AG09309 (cell line): ENCODE measurements around the gene PLEKHM3.

Source experiments
- DNase-seq: peaks from one replicate; pipeline ENCODE4 v3.0.0-alpha.2; 2010; ENCODE audit warnings: low read depth
- H3K4me3 ChIP-seq: 2 replicates; pipeline ENCODE4 v1.5.1; 2011; ENCODE audit warnings: mild to moderate bottlenecking, low read depth, low read length, moderate library complexity; ENCODE audit not compliant: control insufficient read depth
- TF ChIP-seq, protein P1 (sequence below): IDR thresholded peaks from 2 replicates; pipeline ENCODE4 v1.5.1; 2011; ENCODE audit warnings: mild to moderate bottlenecking, low read depth, low read length, inconsistent platforms; ENCODE audit not compliant: insufficient read depth, control insufficient read depth; ENCODE audit errors: missing control alignments

The PLEKHM3 gene

DNA sequence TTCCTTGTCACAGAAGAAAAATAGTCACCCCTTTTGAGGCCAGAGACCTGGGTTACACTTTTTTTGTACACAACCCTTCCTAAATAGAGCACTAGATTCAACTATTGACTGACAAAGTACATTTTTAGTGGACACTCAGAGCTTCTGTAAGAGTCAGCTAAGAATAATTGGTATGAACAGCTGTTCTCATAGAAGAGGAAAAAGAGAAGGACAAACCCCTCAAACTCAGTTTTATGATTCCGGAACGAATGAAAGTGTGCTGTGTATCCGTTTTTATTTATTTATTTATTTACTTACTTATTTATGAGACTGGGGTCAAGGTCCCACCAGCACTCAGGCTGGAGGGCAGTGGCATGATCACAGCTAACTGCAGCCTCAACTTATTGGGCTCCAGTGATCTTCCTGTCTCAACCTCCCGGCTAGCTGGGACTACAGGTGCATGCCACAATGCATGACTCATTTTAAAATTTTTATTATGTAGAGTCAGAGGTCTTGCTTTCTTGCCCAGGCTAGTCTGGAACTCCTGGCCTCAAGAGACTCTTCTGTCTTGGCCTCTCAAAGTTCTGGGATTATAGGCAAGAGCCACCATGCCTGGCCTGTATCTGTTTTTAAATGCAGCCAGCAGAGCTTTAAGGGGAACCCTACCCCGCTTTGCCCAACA, 219.6 kb downstream of the PLEKHM3 start:
- TF ChIP-seq, protein P1, sequence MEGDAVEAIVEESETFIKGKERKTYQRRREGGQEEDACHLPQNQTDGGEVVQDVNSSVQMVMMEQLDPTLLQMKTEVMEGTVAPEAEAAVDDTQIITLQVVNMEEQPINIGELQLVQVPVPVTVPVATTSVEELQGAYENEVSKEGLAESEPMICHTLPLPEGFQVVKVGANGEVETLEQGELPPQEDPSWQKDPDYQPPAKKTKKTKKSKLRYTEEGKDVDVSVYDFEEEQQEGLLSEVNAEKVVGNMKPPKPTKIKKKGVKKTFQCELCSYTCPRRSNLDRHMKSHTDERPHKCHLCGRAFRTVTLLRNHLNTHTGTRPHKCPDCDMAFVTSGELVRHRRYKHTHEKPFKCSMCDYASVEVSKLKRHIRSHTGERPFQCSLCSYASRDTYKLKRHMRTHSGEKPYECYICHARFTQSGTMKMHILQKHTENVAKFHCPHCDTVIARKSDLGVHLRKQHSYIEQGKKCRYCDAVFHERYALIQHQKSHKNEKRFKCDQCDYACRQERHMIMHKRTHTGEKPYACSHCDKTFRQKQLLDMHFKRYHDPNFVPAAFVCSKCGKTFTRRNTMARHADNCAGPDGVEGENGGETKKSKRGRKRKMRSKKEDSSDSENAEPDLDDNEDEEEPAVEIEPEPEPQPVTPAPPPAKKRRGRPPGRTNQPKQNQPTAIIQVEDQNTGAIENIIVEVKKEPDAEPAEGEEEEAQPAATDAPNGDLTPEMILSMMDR, result no peak
- H3K4me3 ChIP-seq, result no peak overlapping the region
- no peak for DNase-seq

DNA sequence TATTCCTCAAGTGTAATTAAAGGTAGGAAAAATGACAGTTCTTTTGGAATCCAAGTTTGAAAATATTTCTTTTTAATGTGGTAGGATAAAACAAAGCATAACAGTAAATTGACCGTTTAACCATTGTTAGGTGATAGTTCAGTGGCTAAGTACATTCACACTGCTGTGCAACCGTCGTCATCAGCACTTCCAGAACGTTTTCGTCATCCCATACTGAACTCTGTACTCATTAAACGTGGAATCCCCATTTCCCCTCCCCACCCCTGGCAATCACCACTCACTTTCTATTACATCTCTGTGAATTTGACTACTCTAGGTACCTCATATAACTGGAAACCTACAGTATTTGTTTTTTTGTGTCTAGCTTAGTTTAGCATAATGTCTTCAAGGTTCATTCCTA, 222.7 kb downstream of the PLEKHM3 start:
- DNase-seq, result no peak
- TF ChIP-seq, protein P1, result no peak
- H3K4me3 ChIP-seq, result no peak overlapping the region

DNA sequence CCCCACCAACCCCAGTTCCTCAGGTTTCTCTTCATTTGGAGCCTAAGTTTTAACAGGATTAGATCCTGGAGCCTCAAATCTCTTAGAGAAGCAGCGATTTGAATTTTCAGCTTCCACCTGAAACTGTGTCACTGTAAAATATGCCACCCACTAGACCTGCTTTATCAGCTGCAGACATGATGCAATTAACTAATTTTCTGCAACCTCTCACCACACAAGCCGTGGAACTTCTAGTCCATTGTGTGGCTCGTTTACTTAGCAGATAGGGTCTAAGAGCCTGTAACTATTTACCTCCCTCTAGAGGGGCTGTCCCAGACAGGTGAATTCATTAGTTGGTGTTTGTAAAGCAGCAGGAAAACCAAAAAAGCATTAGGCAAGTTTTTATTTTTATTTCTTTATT, 224.1 kb downstream of the PLEKHM3 start:
- TF ChIP-seq, protein P1, result no peak
- H3K4me3 ChIP-seq, result no peak overlapping the region
- DNase-seq, result no peak

DNA sequence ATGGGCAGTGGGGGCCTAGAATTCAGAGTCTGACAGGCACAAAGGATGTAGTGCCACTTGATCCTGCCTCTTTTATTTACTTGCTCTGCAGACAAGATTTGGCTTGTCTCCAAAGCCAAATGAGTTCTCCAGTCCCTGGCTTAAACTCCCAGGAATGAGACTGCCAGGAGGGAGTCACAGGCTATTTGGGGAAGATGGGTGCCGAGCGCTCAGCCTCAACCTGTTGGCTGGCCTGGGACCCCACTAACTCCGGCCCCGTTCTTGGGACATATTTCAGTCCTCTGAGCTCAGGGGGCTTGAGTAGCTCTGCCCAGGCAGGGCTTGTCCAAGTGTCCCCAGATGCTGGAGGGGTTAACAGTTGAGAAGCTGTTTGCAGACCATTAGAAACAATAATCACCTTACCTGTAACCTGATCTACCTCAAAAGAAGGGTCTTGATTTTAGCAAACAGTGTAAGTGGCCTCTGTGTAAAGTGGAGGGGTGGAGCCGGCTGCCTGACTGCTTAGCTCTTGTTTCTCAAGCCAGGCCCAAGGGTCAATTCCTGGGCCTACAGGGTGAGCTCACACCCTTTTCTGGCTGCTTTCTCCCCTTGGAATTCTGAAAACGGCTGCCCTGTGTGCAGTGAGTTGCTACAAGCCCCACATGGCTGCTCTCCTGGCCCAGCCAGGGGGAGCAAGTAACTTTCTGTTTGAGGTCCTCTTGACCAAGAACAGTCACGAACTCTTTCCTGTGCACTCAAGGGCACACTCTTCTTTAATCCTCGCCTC, 228.6 kb downstream of the PLEKHM3 start:
- no peak overlapping the region for H3K4me3 ChIP-seq
- DNase-seq, result no peak
- TF ChIP-seq, protein P1, result no peak

DNA sequence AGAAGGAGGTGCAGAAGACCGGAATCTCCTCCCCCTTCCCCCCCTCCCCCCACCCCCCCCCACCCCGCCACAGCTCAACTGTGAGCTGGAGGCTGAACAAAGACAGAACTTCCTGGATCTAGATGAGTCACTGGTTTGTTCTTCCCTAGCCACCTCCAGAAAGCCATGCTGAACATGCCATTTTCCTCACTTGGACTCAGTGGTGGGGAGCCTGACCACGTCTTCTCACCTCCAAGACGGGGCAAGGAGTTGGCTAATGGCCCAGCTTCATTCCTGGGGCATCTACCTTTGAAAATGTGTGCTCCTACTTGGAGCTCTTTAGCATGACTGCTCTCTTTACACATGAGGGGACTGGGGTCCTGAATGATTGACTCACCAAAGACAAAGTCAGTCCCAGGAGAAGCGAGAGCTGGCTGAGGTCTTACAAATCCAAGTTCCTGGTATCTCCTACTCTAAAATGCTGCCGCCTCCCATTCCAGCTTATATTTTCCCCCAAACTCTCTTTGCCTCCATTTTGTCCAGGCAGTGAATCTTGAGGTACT, 233.0 kb downstream of the PLEKHM3 start:
- no peak overlapping the region for H3K4me3 ChIP-seq
- no peak for DNase-seq
- TF ChIP-seq, protein P1, result no peak

DNA sequence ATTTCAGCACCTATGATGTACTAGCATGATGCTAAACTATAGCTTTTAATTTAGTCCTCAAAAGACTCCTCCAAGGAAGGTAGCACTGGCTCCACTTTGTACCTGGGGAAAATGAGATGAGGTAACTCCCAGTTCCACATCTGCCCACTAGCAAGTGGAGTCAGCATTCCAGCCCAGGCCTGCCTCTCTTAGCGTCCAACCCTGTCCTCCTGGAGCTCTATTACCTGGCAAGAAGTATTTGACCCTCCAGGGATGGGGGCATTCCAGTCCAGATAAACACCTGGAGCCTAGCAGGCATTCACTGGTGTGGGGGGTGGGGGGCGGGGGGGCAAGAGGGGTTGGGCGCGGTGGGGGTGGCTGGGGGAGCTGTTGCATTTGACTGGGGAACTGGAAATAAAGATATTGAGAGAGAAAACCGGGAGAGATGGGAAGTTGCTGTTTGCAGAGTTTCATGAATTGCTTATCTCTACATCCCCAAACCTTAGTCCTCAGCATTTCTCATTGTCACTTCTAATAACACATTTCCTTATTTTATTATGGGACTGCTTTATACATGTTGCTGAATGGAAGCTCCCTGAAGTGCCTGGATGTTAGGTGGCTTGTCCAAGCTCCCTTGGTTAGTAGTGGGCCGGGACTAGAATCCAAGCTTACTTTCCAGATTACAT, 233.6 kb downstream of the PLEKHM3 start:
- no peak overlapping the region for H3K4me3 ChIP-seq
- TF ChIP-seq, protein P1, result no peak
- DNase-seq, result no peak
